OCI-LY3 (cell line): ENCODE results near the gene BHLHE41.

Experiments used
- H2AFZ ChIP-seq: fragments of 200-600, 300-600 bp; shearing (Covaris generic); 2 replicates; pipeline ENCODE4 v1.6.0; 2014; ENCODE audit warnings: antibody characterized with exemption, low read depth, low read length
- H3K27ac ChIP-seq: fragments of 200-600, 300-600 bp; sonication (generic); 2 replicates; pipeline ENCODE4 v1.5.1; 2014; ENCODE audit warnings: mild to moderate bottlenecking, low read length, moderate library complexity, mixed read lengths
- H3K27me3 ChIP-seq: fragments of 200-600, 300-600 bp; sonication (generic); 2 replicates; pipeline ENCODE4 v1.6.1; 2014; ENCODE audit warnings: low read depth, low read length, mixed read lengths
- H3K36me3 ChIP-seq: fragments of 200-600, 300-600 bp; sonication (generic); replicated peaks from 2 replicates; pipeline ENCODE3; 2014; ENCODE audit warnings: low read depth, low read length, mixed read lengths
- H3K4me1 ChIP-seq: fragments of 300-600, 200-600 bp; sonication (generic); 2 replicates; pipeline ENCODE4 v1.6.1; 2014; ENCODE audit warnings: low read length, mixed read lengths
- H3K4me2 ChIP-seq: fragments of 200-600, 300-600 bp; sonication (generic); 2 replicates; pipeline ENCODE4 v1.6.1; 2014; ENCODE audit warnings: low read length, mixed read lengths
- H3K4me3 ChIP-seq: fragments of 300-600, 200-600 bp; sonication (generic); 2 replicates; pipeline ENCODE4 v1.5.1; 2014; ENCODE audit warnings: antibody characterized with exemption, mild to moderate bottlenecking, low read length, moderate library complexity
- H3K79me2 ChIP-seq: fragments of 300-600, 200-600 bp; shearing (Covaris generic); 2 replicates; pipeline ENCODE4 v1.6.1; 2014; ENCODE audit warnings: mild to moderate bottlenecking, low read length, mixed read lengths
- H3K9ac ChIP-seq: fragments of 300-600, 200-600 bp; shearing (Covaris generic); 2 replicates; pipeline ENCODE4 v1.6.0; 2014; ENCODE audit warnings: mild to moderate bottlenecking, low read length, moderate library complexity
- H3K9me3 ChIP-seq: fragments of 200-600, 300-600 bp; shearing (Covaris generic); 2 replicates; pipeline ENCODE4 v1.6.1; 2014; ENCODE audit warnings: low read length, mixed read lengths; ENCODE audit not compliant: insufficient read depth
- H4K20me1 ChIP-seq: fragments of 200-600, 300-600 bp; sonication (generic); 2 replicates; pipeline ENCODE4 v1.6.1; 2016; ENCODE audit warnings: low read length, mixed read lengths; ENCODE audit not compliant: insufficient read depth
- CTCF ChIP-seq: fragments of 200-600, 300-600 bp; sonication (generic); IDR thresholded peaks from 2 replicates; pipeline ENCODE4 v1.5.1; 2014; ENCODE audit warnings: antibody characterized with exemption, low read length, low read depth
- EZH2phosphoT487 ChIP-seq: fragments of 200-600 bp; shearing (Covaris generic); IDR thresholded peaks from 2 replicates; pipeline ENCODE4 v1.6.1; 2018; ENCODE audit warnings: antibody characterized with exemption, mixed run types, low read depth

The BHLHE41 gene

GRCh38 chr12:26091822-26092221 is 33.0 kb downstream of the BHLHE41 start:
- Histone ChIP-seq H3K27ac (no peak overlapping the region), H3K79me2 (no peaks in the 10 kb centered on the region), H3K27me3 (peaks cover 4% of the 10 kb centered on the region), H3K4me1 (peaks cover 29% of the 10 kb centered on the region), H4K20me1 (no peaks in the 10 kb centered on the region), H3K9ac (no peak overlapping the region), H2AFZ (no peak overlapping the region), H3K9me3 (no peaks in the 10 kb centered on the region), H3K4me2 (no peak overlapping the region), H3K4me3 (no peak overlapping the region), H3K36me3 (no peaks in the 10 kb centered on the region)
- TF ChIP-seq CTCF, result no peak; the same call in 1 of the 2 replicates
- TF ChIP-seq EZH2phosphoT487, result no peak

- H3K36me3 ChIP-seq, result no peaks in the 10 kb centered on the region
- no peak for TF ChIP-seq CTCF
- peaks cover 31% of the 10 kb centered on the region for H3K4me1 ChIP-seq
- no peaks in the 10 kb centered on the region for H3K79me2 ChIP-seq
- no peak overlapping the region for H3K27ac ChIP-seq
- H3K4me2 ChIP-seq, result no peak overlapping the region
- H2AFZ ChIP-seq, result no peak overlapping the region
- no peaks in the 10 kb centered on the region for H4K20me1 ChIP-seq
- no peak overlapping the region for H3K9ac ChIP-seq
- H3K4me3 ChIP-seq, result no peak overlapping the region
- H3K9me3 ChIP-seq, result no peaks in the 10 kb centered on the region
- H3K27me3 ChIP-seq, result peaks cover 4% of the 10 kb centered on the region; the same call in 1 of the 2 replicates
Measured at GRCh38 chr12:26090836-26091510, 33.9 kb downstream of the BHLHE41 start.

- Histone ChIP-seq H2AFZ (no peak overlapping the region), H3K9ac (no peak overlapping the region; the same call in 1 of the 2 replicates), H3K27ac (peak overlapping the region; percentile 54), H3K4me3 (peak overlapping the region; percentile 53), H4K20me1 (no peaks in the 10 kb centered on the region), H3K36me3 (no peaks in the 10 kb centered on the region), H3K79me2 (no peaks in the 10 kb centered on the region), H3K9me3 (no peaks in the 10 kb centered on the region), H3K4me2 (peak overlapping the region; percentile 69), H3K4me1 (peaks cover 31% of the 10 kb centered on the region), H3K27me3 (peaks cover 4% of the 10 kb centered on the region; the same call in 1 of the 2 replicates)
- TF ChIP-seq CTCF, result peak; percentile 23; the same call in 1 of the 2 replicates
- no peak for TF ChIP-seq EZH2phosphoT487
Measured at GRCh38 chr12:26088998-26089397, 35.8 kb downstream of the BHLHE41 start.

- Histone ChIP-seq H3K9ac (no peak overlapping the region), H3K36me3 (no peaks in the 10 kb centered on the region), H3K27me3 (peaks cover 4% of the 10 kb centered on the region; the same call in 1 of the 2 replicates), H2AFZ (no peak overlapping the region), H3K79me2 (no peaks in the 10 kb centered on the region), H3K4me3 (no peak overlapping the region), H3K4me2 (no peak overlapping the region), H3K9me3 (no peaks in the 10 kb centered on the region), H4K20me1 (no peaks in the 10 kb centered on the region), H3K4me1 (peaks cover 31% of the 10 kb centered on the region), H3K27ac (no peak overlapping the region)
- TF ChIP-seq EZH2phosphoT487, result no peak
- TF ChIP-seq CTCF, result no peak
Measured at GRCh38 chr12:26086936-26087335, 37.9 kb downstream of the BHLHE41 start.
